AG04449 (cell line): ENCODE data around the gene PGAM5.
"Not testable (repeated sequence)": the region's sequence is repeated elsewhere in the genome, so short reads cannot be mapped to it uniquely, and the experiment has no call there.

Source experiments
- CTCF ChIA-PET: fragments of 350-600 bp; formaldehyde crosslinking; extraction: SDS; loops from one replicate; lab custom pipeline; 2021; ENCODE audit warnings: antibody characterized with exemption; lab: Yijun Ruan, JAX
- POLR2A ChIA-PET: fragments of 400-600, 350-600 bp; formaldehyde crosslinking; extraction: SDS; loops from one replicate; lab custom pipeline; 2020; ENCODE audit warnings: antibody characterized with exemption, inconsistent platforms; lab: Yijun Ruan, JAX
- DNase-seq: peaks from one replicate; pipeline ENCODE4 v3.0.0-alpha.2; 2010; ENCODE audit warnings: low read depth, low spot score
- H3K4me3 ChIP-seq: 2 replicates; pipeline ENCODE4 v1.5.1; 2011; ENCODE audit warnings: low read depth, mild to moderate bottlenecking, control low read depth, low read length
- TF ChIP-seq, protein P1 (sequence below): IDR thresholded peaks from one replicate; pipeline ENCODE4 v1.5.1; 2011; ENCODE audit warnings: mild to moderate bottlenecking, moderate library complexity, low read length, control low read depth, inconsistent platforms; ENCODE audit not compliant: insufficient read depth; ENCODE audit errors: missing control alignments

Gene PGAM5

DNA sequence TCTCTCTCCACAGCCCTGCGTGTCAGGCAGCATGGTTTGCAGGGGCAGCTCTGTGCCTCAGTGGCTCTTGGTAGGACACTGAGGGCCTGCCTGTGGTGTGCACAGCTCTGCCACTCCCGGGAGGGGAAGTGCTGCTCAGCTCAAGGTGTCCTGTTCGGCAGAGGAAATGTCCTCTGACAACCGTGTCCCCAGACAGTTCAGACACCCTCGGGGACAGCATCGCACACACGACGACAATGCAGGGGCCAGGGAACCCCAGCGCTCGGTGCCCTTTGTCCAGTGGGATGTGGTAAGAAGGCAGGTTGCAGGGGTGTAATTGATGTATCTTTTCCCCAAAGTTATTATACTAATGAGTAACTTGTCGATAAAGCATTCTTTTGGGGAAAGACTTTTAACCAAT is 36.8 kb downstream of the PGAM5 start:
- CTCF ChIA-PET = no interaction called here

GRCh38 chr12:132747896-132748295 is 37.3 kb downstream of the PGAM5 start:
- TF ChIP-seq, protein P1, sequence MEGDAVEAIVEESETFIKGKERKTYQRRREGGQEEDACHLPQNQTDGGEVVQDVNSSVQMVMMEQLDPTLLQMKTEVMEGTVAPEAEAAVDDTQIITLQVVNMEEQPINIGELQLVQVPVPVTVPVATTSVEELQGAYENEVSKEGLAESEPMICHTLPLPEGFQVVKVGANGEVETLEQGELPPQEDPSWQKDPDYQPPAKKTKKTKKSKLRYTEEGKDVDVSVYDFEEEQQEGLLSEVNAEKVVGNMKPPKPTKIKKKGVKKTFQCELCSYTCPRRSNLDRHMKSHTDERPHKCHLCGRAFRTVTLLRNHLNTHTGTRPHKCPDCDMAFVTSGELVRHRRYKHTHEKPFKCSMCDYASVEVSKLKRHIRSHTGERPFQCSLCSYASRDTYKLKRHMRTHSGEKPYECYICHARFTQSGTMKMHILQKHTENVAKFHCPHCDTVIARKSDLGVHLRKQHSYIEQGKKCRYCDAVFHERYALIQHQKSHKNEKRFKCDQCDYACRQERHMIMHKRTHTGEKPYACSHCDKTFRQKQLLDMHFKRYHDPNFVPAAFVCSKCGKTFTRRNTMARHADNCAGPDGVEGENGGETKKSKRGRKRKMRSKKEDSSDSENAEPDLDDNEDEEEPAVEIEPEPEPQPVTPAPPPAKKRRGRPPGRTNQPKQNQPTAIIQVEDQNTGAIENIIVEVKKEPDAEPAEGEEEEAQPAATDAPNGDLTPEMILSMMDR = no peak
- DNase-seq = no peak
- CTCF ChIA-PET = no interaction called here
- POLR2A ChIA-PET = no interaction called here
- no peak overlapping the region for H3K4me3 ChIP-seq

More for the DNA sequence above, 36.8 kb downstream of the PGAM5 start:
- no peak overlapping the region for H3K4me3 ChIP-seq
- TF ChIP-seq, protein P1 = no peak
- POLR2A ChIA-PET = no interaction called here
- no peak for DNase-seq

DNA sequence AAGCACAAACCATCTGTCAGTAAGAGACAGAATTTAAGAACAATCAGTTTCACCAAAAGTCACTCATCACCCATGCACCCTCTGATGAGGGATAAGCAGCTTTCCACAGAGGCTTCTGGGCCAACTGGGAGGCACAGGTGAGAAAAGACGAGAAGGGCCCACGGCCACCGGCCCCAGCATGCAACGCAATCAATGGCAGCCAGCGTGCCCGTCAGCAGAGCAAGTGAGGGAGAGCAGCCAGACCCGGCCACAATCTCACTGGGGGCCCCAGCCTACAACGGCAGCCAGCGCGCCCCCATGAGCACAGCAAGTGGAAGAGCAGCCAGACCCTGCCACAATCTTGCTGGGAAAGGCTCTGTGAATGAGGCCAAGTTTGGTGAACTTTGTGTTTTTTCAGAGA is 37.7 kb downstream of the PGAM5 start:
- ChIA-PET CTCF (no interaction called here), POLR2A (no interaction called here)
- H3K4me3 ChIP-seq = no peak overlapping the region
- DNase-seq = no peak
- TF ChIP-seq, protein P1 = no peak

- DNase-seq, H3K4me3 ChIP-seq, CTCF ChIA-PET, POLR2A ChIA-PET: not testable (repeated sequence)
Observed at GRCh38 chr12:132753670-132754069, 43.0 kb downstream of the PGAM5 start.

GRCh38 chr12:132754160-132754932 is 43.7 kb downstream of the PGAM5 start:
- ChIA-PET POLR2A (no interaction called here), CTCF (interaction anchor here (1.2 kb wide), 1 partner anchor 10 kb away, joined by 4 read pairs; no protein-coding TSS in a partner anchor)
- H3K4me3 ChIP-seq = no peak overlapping the region
- TF ChIP-seq, protein P1 = no peak
- no peak for DNase-seq

- POLR2A ChIA-PET, H3K4me3 ChIP-seq, DNase-seq, CTCF ChIA-PET: not testable (repeated sequence)
Observed at GRCh38 chr12:132758825-132759224, 48.2 kb downstream of the PGAM5 start.

DNA sequence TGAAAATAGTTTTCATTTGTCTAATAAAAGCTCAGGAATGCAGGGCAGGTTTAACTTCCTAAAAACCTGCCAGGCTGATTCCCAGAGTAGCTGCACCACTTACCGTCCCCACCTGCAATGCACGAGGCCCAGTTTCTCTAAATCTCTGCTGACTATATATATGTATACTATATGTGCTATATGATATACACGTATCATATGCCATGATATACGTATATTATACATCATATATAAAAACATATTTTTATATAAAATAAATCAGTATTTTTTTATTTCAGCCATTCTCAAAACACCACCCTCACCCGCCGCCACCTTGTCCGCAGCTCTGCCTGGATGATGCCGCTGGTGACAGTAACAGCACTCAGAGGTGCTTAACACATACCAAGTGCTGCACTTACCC is 48.7 kb downstream of the PGAM5 start:
- peak overlapping the region; percentile 32 for H3K4me3 ChIP-seq
- POLR2A ChIA-PET = interaction anchor here (0.6 kb wide), 1 partner anchor 23 kb away, joined by 3 read pairs; no protein-coding TSS in a partner anchor
- CTCF ChIA-PET = no interaction called here
- no peak for DNase-seq
- TF ChIP-seq, protein P1 = no peak
